Upper lobe of left lung (tissue), 6 donors: ENCODE measurements around the gene COX20. TPM values are rescaled to one million over a fixed set of nuclear protein-coding genes. Genes with fewer than 3 reads are reported as not detected.
A peak's percentile ranks its signal among the peaks of the same experiment; 100 is the strongest.

ENCODE experiments used
- ATAC-seq, 2 donors: fragments of 200-7000 bp; cut with Tn5 transposase; one replicate each; pipeline ENCODE4 v1.9.1; 2022; ENCODE audit warnings: mild to moderate bottlenecking in 2 of 2, moderate library complexity in 2 of 2; ENCODE audit not compliant: low FRiP score in 2 of 2
- DNase-seq, 2 donors: peaks; one replicate each; pipeline ENCODE4 v3.0.0-alpha.2; 2019 to 2020
- H3K27ac ChIP-seq, 4 donors: fragments of 200-600 bp; sonication (generic); one replicate each; pipeline ENCODE4 v1.5.1; 2016 to 2019
- H3K27me3 ChIP-seq, 4 donors: fragments of 200-600 bp; sonication (generic); one replicate each; pipeline ENCODE4 v1.5.1; 2017 to 2019
- H3K36me3 ChIP-seq, 4 donors: fragments of 200-600 bp; sonication (generic); one replicate each; pipeline ENCODE4 v1.5.1; 2016 to 2019
- H3K4me1 ChIP-seq, 4 donors: fragments of 200-600 bp; sonication (generic); one replicate each; pipeline ENCODE4 v1.5.1; 2018 to 2019
- H3K4me3 ChIP-seq, 4 donors: fragments of 200-600 bp; sonication (generic); one replicate each; pipeline ENCODE4 v1.5.1; 2017 to 2019; ENCODE audit warnings: mild to moderate bottlenecking in 2 of 4, moderate library complexity in 1 of 4
- H3K9me3 ChIP-seq, 4 donors: fragments of 200-600 bp; sonication (generic); one replicate each; pipeline ENCODE4 v1.5.1; 2018 to 2019
- CTCF ChIP-seq, 6 experiments: fragments of 450-650 bp in 4 of 6; fragments of 200-600 bp in 2 of 6; sonication (generic) in 2 of 6; IDR thresholded peaks; one replicate each; pipeline ENCODE4 v1.5.1; 2016 to 2019; ENCODE audit warnings: antibody characterized with exemption in 6 of 6
- EP300 ChIP-seq, 4 donors: sonication (generic); formaldehyde crosslinking; IDR thresholded peaks; one replicate each; pipeline ENCODE4 v1.5.1; 2017; ENCODE audit warnings: antibody characterized with exemption in 4 of 4, control low read depth in 2 of 4
- POLR2A ChIP-seq, 4 donors: fragments of 450-650 bp; IDR thresholded peaks; one replicate each; pipeline ENCODE4 v1.5.1; 2016 to 2017; ENCODE audit warnings: antibody characterized with exemption in 4 of 4, mild to moderate bottlenecking in 2 of 4
- POLR2AphosphoS5 ChIP-seq, 2 donors: sonication (generic); formaldehyde crosslinking; IDR thresholded peaks; one replicate each; pipeline ENCODE4 v1.5.1; 2017; ENCODE audit warnings: antibody characterized with exemption in 2 of 2
- WGBS, 2 donors: methylation state at CpG; one replicate each; pipeline ENCODE4 v1.1.5; 2017 to 2018; 5-methylcytosine and 5-hydroxymethylcytosine counted together
- total RNA-seq, 6 donors: library from RNA; depleted of rRNA in 4 of 6; stranded (reverse); fragments of >200 nt in 4 of 6; gene quantifications; one replicate each; pipeline versions ENCODE4 v1.1.0 to v1.2.1, GENCODE V29; 2016 to 2021
- donor health status: DM: no; HTN: no; CAD: no; lungs with moderate emphysema.
- donor health status: DM: no; HTN: yes; CAD: no; lungs with severe emphysema.

Gene COX20
- total RNA-seq, 6 donors from 2014 or later: 9.4 to 35.3 (median 25.6) TPM

GRCh38 chr1:244833734-244834542 lies 1.5 kb upstream of the COX20 start:
- peaks cover 13 to 41% (median 19%) of the 10 kb centered on the region in 4 donors for H3K4me1 ChIP-seq
- WGBS, 2 donors: 0 to 1% methylated on average over 32 of the region's 32 CpGs
- no peaks in the 10 kb centered on the region for H3K9me3 ChIP-seq
- H3K36me3 ChIP-seq: no peaks in the 10 kb centered on the region
- peak in 3 of 6 experiments; percentile 53 to 61 (median 55) for TF ChIP-seq CTCF (IDR thresholded peaks at IDR 0.05)
- TF ChIP-seq POLR2AphosphoS5 (IDR thresholded peaks at IDR 0.05): peak; percentile 21 to 24
- peak in 1 of 4 donors; percentile 13 for TF ChIP-seq EP300 (IDR thresholded peaks at IDR 0.05)
- TF ChIP-seq POLR2A (IDR thresholded peaks at IDR 0.05): peak in 1 of 4 donors; percentile 19
- H3K27me3 ChIP-seq: no peaks in the 10 kb centered on the region
- ATAC-seq (peak; percentile 53 to 74), DNase-seq (peak; percentile 33 to 57)
- H3K4me3 ChIP-seq: peak overlapping the region; percentile 36 to 90 (median 78)
- peak overlapping the region; percentile 97 to 100 (median 100) for H3K27ac ChIP-seq

- TF ChIP-seq POLR2AphosphoS5 (IDR thresholded peaks at IDR 0.05) (peak; percentile 69 to 83), CTCF (IDR thresholded peaks at IDR 0.05) (peak in 1 of 6 experiments; percentile 12), EP300 (IDR thresholded peaks at IDR 0.05) (no peak), POLR2A (IDR thresholded peaks at IDR 0.05) (peak in 3 of 4 donors; percentile 35 to 77 (median 49))
- Histone ChIP-seq H3K36me3 (peaks cover 0 to 2% (median 0%) of the 10 kb centered on the region in 4 donors), H3K27me3 (no peaks in the 10 kb centered on the region), H3K9me3 (no peaks in the 10 kb centered on the region), H3K27ac (peak overlapping the region; percentile 97 to 100 (median 100)), H3K4me3 (peak overlapping the region; percentile 36 to 90 (median 78)), H3K4me1 (peaks cover 17 to 44% (median 24%) of the 10 kb centered on the region in 4 donors)
- WGBS, 2 donors: 0% methylated on average over 22 to 41 of the region's 49 CpGs
- DNase-seq (peak in 1 of 2 donors; percentile 87), ATAC-seq (peak; percentile 86 to 89)
These were observed 749 bp upstream of the COX20 start for GRCh38 chr1:244834543-244835275.

- WGBS, 2 donors: 0 to 3% methylated on average over 7 of the region's 7 CpGs
- no peaks in the 10 kb centered on the region for H3K27me3 ChIP-seq
- no peak for DNase-seq
These were observed 670 bp downstream of the COX20 start for GRCh38 chr1:244836135-244836521.

GRCh38 chr1:244836584-244836983 lies 1.1 kb downstream of the COX20 start:
- peaks cover 23 to 51% (median 29%) of the 10 kb centered on the region in 4 donors for H3K4me1 ChIP-seq
- DNase-seq (no peak), ATAC-seq (no peak)
- no peaks in the 10 kb centered on the region for H3K27me3 ChIP-seq
- 15 to 18% methylated on average over 3 of the region's 3 CpGs for WGBS, 2 donors
- H3K9me3 ChIP-seq: no peaks in the 10 kb centered on the region
- peaks cover 0 to 21% (median 0%) of the 10 kb centered on the region in 4 donors for H3K36me3 ChIP-seq
- TF ChIP-seq POLR2AphosphoS5 (IDR thresholded peaks at IDR 0.05) (no peak), POLR2A (IDR thresholded peaks at IDR 0.05) (no peak), EP300 (IDR thresholded peaks at IDR 0.05) (no peak), CTCF (IDR thresholded peaks at IDR 0.05) (no peak)
- H3K4me3 ChIP-seq: peak overlapping the region; percentile 77 to 90 (median 82)
- H3K27ac ChIP-seq: peak overlapping the region; percentile 97 to 100 (median 100)

More at GRCh38 chr1:244836135-244836521, 670 bp downstream of the COX20 start:
- peak in 1 of 2 donors; percentile 0 for ATAC-seq
- Histone ChIP-seq H3K9me3 (no peaks in the 10 kb centered on the region), H3K27ac (peak overlapping the region; percentile 97 to 100 (median 100)), H3K4me1 (peaks cover 23 to 51% (median 29%) of the 10 kb centered on the region in 4 donors), H3K4me3 (peak overlapping the region; percentile 77 to 90 (median 82)), H3K36me3 (peaks cover 0 to 17% (median 0%) of the 10 kb centered on the region in 4 donors)
- TF ChIP-seq EP300 (IDR thresholded peaks at IDR 0.05) (no peak), POLR2A (IDR thresholded peaks at IDR 0.05) (no peak), CTCF (IDR thresholded peaks at IDR 0.05) (no peak), POLR2AphosphoS5 (IDR thresholded peaks at IDR 0.05) (no peak)
